ENCODE measurements around the gene SWT1. TPM values are rescaled to one million over a fixed set of nuclear protein-coding genes. Genes with fewer than 3 reads are reported as not detected.

The SWT1 gene
- polyA plus RNA-seq, 1 of the 3 experiments (the other 2 are of a cell fraction), result 1.1 TPM

DNA sequence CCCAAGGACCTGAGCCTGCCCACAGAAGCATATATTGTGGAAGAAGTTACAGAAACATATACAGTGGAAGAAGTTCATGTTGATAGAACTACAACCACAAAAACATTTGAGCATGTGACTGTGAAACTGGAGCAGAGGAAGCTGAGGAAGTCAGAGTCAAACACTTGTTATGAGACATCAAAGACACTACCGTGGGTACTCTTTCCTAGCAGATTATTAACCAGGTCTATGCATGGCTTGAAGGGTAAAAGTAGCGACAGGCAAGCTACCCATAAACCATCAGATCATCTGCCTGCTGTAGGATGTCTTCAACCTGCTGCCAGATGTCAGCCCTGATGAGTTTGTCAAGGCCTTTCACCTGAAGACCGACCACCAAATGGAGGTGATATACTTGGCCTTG, 124.3 kb downstream of the SWT1 start:
- Histone ChIP-seq H3F3A (replicated peaks; ENCODE audit: insufficient read depth) (no peaks in the 10 kb centered on the region), H3K9me2 (no peaks in the 10 kb centered on the region), H3K79me2 (ENCODE audit: insufficient read depth) (no peaks in the 10 kb centered on the region), H4K20me1 (ENCODE audit: insufficient read depth) (no peaks in the 10 kb centered on the region), H3K9ac (no peak overlapping the region), H3K4me2 (no peak overlapping the region), H3K4me3 (ENCODE audit: low read depth in 2 of 2, low read length in 1 of 2) (no peak overlapping the region), H3K27me3 (ENCODE audit: insufficient read depth) (no peaks in the 10 kb centered on the region), H3K9me3 (no peaks in the 10 kb centered on the region), H2AFZ (ENCODE audit: low read depth) (no peak overlapping the region), H3K4me1 (ENCODE audit: control insufficient read depth in 1 of 2, insufficient read depth in 2 of 2, low read depth in 1 of 2, low read length in 1 of 2) (peaks cover 0 to 5% of the 10 kb centered on the region in 2 experiments; a peak in 2 of 4 replicates), H3K27ac (ENCODE audit: low read depth in 2 of 2, low read length in 1 of 2) (no peak overlapping the region), H3K36me3 (replicated peaks in 1 of 2; ENCODE audit: control insufficient read depth in 1 of 2, insufficient read depth in 2 of 2, low read length in 1 of 2) (peaks cover 0 to 9% of the 10 kb centered on the region in 2 experiments)
- TF ChIP-seq MXI1 (IDR thresholded peaks at IDR 0.05; ENCODE audit: low read depth, low read length), result no peak
- TF ChIP-seq ZBTB33 (IDR thresholded peaks at IDR 0.05; ENCODE audit: borderline replicate concordance, low read depth), result no peak
- TF ChIP-seq NRF1 (IDR thresholded peaks at IDR 0.05; ENCODE audit: low read depth, low read length), result no peak
- TF ChIP-seq EP300 (IDR thresholded peaks at IDR 0.05; ENCODE audit: borderline replicate concordance in 1 of 2, low read depth in 1 of 2, low read length in 1 of 2), result no peak
- TF ChIP-seq, protein P1, sequence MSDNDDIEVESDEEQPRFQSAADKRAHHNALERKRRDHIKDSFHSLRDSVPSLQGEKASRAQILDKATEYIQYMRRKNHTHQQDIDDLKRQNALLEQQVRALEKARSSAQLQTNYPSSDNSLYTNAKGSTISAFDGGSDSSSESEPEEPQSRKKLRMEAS (IDR thresholded peaks at IDR 0.05; ENCODE audit: low read depth), result no peak
- TF ChIP-seq FOSL2 (IDR thresholded peaks at IDR 0.05; ENCODE audit: borderline replicate concordance, low read depth), result no peak
- no peak for TF ChIP-seq CHD2 (IDR thresholded peaks at IDR 0.05; ENCODE audit: low read length, partially characterized antibody)
- no peak for TF ChIP-seq GABPA (IDR thresholded peaks at IDR 0.05; ENCODE audit: low read depth)
- TF ChIP-seq RXRA (IDR thresholded peaks at IDR 0.05; ENCODE audit: borderline replicate concordance, low read depth), result no peak
- no peak for TF ChIP-seq ELF1 (IDR thresholded peaks at IDR 0.05)
- no peak for TF ChIP-seq SMC3 (IDR thresholded peaks at IDR 0.05; ENCODE audit: low read depth, low read length)
- TF ChIP-seq CTCF (IDR thresholded peaks at IDR 0.05), result no peak
- no peak for TF ChIP-seq TCF12 (IDR thresholded peaks at IDR 0.05)
- no peak for TF ChIP-seq USF1 (IDR thresholded peaks at IDR 0.05; ENCODE audit: borderline replicate concordance, low read depth)
- TF ChIP-seq REST (IDR thresholded peaks at IDR 0.05; ENCODE audit: low read depth, low read length), result no peak
- no peak for TF ChIP-seq RCOR1 (IDR thresholded peaks at IDR 0.05; ENCODE audit: low read length)
- no peak for TF ChIP-seq EZH2phosphoT487 (IDR thresholded peaks at IDR 0.05; ENCODE audit: borderline replicate concordance, low read depth)
- no peak for TF ChIP-seq NFIC (IDR thresholded peaks at IDR 0.05; ENCODE audit: borderline replicate concordance)
- ChIA-PET POLR2A (no interaction called here), CTCF (interaction anchor here (1.4 kb wide), 1 partner anchor 16 kb away, joined by 3 read pairs; no protein-coding TSS in a partner anchor)
- no peak for DNase-seq
- WGBS (ENCODE audit: low lambda C conversion rate), result 76% methylated on average over 3 of the region's 3 CpGs
